ENCODE measurements around the gene SLITRK2. TPM values are rescaled to one million over a fixed set of nuclear protein-coding genes. Genes with fewer than 3 reads are reported as not detected.

Gene SLITRK2
- total RNA-seq, 1 donor from 2014 or later: 0.08 TPM

GRCh38 chrX:145816601-145817315 lies 871 bp upstream of the SLITRK2 start:
- no peak for DNase-seq (ENCODE audit: low read depth)
- no peak for TF ChIP-seq CTCF (IDR thresholded peaks at IDR 0.05; ENCODE audit: insufficient read depth, low read length, poor library complexity, severe bottlenecking)
- Histone ChIP-seq H3K27me3 (ENCODE audit: control insufficient read depth, insufficient read depth, low read length) (peaks cover 46% of the 10 kb centered on the region), H3K4me3 (ENCODE audit: low read depth, low read length) (no peak overlapping the region), H3K36me3 (ENCODE audit: control insufficient read depth, insufficient read depth, low read length) (no peaks in the 10 kb centered on the region)

- H3K4me3 ChIP-seq (ENCODE audit: low read depth, low read length): no peak overlapping the region
- DNase-seq (ENCODE audit: low read depth): no peak
- peaks cover 47% of the 10 kb centered on the region for H3K27me3 ChIP-seq (ENCODE audit: control insufficient read depth, insufficient read depth, low read length)
- no peaks in the 10 kb centered on the region for H3K36me3 ChIP-seq (ENCODE audit: control insufficient read depth, insufficient read depth, low read length)
- TF ChIP-seq CTCF (IDR thresholded peaks at IDR 0.05; ENCODE audit: insufficient read depth, low read length, poor library complexity, severe bottlenecking): no peak
These were observed 821 bp downstream of the SLITRK2 start for GRCh38 chrX:145818186-145819113.

DNA sequence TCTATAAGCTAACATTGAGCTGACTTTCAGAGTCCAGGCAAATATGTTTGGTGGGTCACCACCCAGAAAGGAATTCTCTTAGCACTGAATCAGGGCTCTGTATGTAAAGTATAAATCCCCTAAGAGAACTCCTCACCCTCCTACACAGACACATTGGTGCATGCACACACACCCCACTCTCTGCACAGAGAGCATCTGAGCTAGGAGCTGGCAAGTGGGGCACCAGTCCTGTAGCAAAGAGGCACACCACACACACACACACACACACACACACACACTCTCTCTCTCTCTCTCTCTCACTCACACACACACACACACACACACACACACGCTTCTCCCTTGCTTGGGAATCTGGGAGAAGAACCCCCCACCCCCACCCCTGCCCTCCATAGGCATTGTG lies 3.2 kb downstream of the SLITRK2 start:
- Histone ChIP-seq H3K27me3 (ENCODE audit: control insufficient read depth, insufficient read depth, low read length) (peaks cover 50% of the 10 kb centered on the region), H3K36me3 (ENCODE audit: control insufficient read depth, insufficient read depth, low read length) (no peaks in the 10 kb centered on the region), H3K4me3 (ENCODE audit: low read depth, low read length) (no peak overlapping the region)
- no peak for TF ChIP-seq CTCF (IDR thresholded peaks at IDR 0.05; ENCODE audit: insufficient read depth, low read length, poor library complexity, severe bottlenecking)
- DNase-seq (ENCODE audit: low read depth): no peak

GRCh38 chrX:145821291-145821897 lies 3.8 kb downstream of the SLITRK2 start:
- DNase-seq (ENCODE audit: low read depth): no peak
- no peaks in the 10 kb centered on the region for H3K36me3 ChIP-seq (ENCODE audit: control insufficient read depth, insufficient read depth, low read length)
- peaks cover 49% of the 10 kb centered on the region for H3K27me3 ChIP-seq (ENCODE audit: control insufficient read depth, insufficient read depth, low read length)
- H3K4me3 ChIP-seq (ENCODE audit: low read depth, low read length): no peak overlapping the region
- no peak for TF ChIP-seq CTCF (IDR thresholded peaks at IDR 0.05; ENCODE audit: insufficient read depth, low read length, poor library complexity, severe bottlenecking)

- no peaks in the 10 kb centered on the region for H3K36me3 ChIP-seq (ENCODE audit: control insufficient read depth, insufficient read depth, low read length)
- no peak for TF ChIP-seq CTCF (IDR thresholded peaks at IDR 0.05; ENCODE audit: insufficient read depth, low read length, poor library complexity, severe bottlenecking)
- peaks cover 43% of the 10 kb centered on the region for H3K27me3 ChIP-seq (ENCODE audit: control insufficient read depth, insufficient read depth, low read length)
- DNase-seq (ENCODE audit: low read depth): no peak
- no peak overlapping the region for H3K4me3 ChIP-seq (ENCODE audit: low read depth, low read length)
These were observed 4.4 kb downstream of the SLITRK2 start for GRCh38 chrX:145821898-145822571.

Data from kidney epithelial cell (primary cell).